Heart right ventricle (tissue), 16 donors: ENCODE data around the gene HPD. TPM values are rescaled to one million over a fixed set of nuclear protein-coding genes. Genes with fewer than 3 reads are reported as not detected.
A peak's percentile ranks its signal among the peaks of the same experiment; 100 is the strongest.

Experiments
- ATAC-seq, 8 donors: fragments of 200-7000 bp; cut with Tn5 transposase; one replicate each; pipeline ENCODE4 v1.9.1; 2020; ENCODE audit warnings: mild to moderate bottlenecking in 8 of 8, moderate library complexity in 8 of 8, moderate number of reproducible peaks in 1 of 8
- DNase-seq, 2 donors: peaks; one replicate each; pipeline ENCODE4 v3.0.0-alpha.2; 2020
- H3K27ac ChIP-seq, 10 donors: fragments of 200-600 bp; sonication (generic) in 2 of 10; one replicate each; pipeline versions ENCODE4 v1.5.0 to v1.8.0; 2020 to 2022; ENCODE audit warnings: mild to moderate bottlenecking in 3 of 10
- H3K27me3 ChIP-seq, 7 donors: fragments of 200-600 bp; one replicate each; pipeline ENCODE4 v1.8.0; 2021 to 2022; ENCODE audit warnings: mild to moderate bottlenecking in 2 of 7
- H3K36me3 ChIP-seq, 9 donors: fragments of 200-600 bp; sonication (generic) in 1 of 9; one replicate each; pipeline versions ENCODE4 v1.5.0 to v1.8.0; 2020 to 2022; ENCODE audit warnings: mild to moderate bottlenecking in 2 of 9
- H3K4me1 ChIP-seq, 9 donors: fragments of 200-600 bp; sonication (generic) in 1 of 9; one replicate each; pipeline versions ENCODE4 v1.5.0 to v1.8.0; 2020 to 2022; ENCODE audit warnings: mild to moderate bottlenecking in 4 of 9
- H3K4me3 ChIP-seq, 10 donors: fragments of 200-600 bp; sonication (generic) in 2 of 10; one replicate each; pipeline versions ENCODE4 v1.5.0 to v1.8.0; 2020 to 2022; ENCODE audit warnings: mild to moderate bottlenecking in 7 of 10, moderate library complexity in 2 of 10
- H3K9me3 ChIP-seq, 11 donors: fragments of 200-600 bp in 10 of 11; sonication (generic) in 2 of 11; one replicate each; pipeline versions ENCODE4 v1.5.0 to v1.8.0; 2013 to 2022; ENCODE audit warnings: mild to moderate bottlenecking in 2 of 11, control low read depth in 1 of 11, moderate library complexity in 1 of 11
- CTCF ChIP-seq, 9 donors: fragments of 200-600 bp; sonication (generic) in 2 of 9; IDR thresholded peaks; one replicate each; pipeline versions ENCODE4 v1.5.0 to v1.8.0; 2021 to 2022; ENCODE audit warnings: antibody characterized with exemption in 9 of 9, mild to moderate bottlenecking in 5 of 9, moderate library complexity in 1 of 9
- WGBS, 2 donors: extraction: QIAGEN DNeasy Blood & Tissue Kit; methylation state at CpG; one replicate each; pipeline ENCODE4 v1.1.7; 2013; ENCODE audit warnings: inconsistent platforms in 1 of 2; 5-methylcytosine and 5-hydroxymethylcytosine counted together
- intact Hi-C, 10 donors: fragments of 100-400 bp; cut with DNase I; formaldehyde crosslinking; loops; one replicate each; pipeline versions ENCODE4 v1.11.1 to v1.14.2; 2022
- polyA plus RNA-seq, 2 donors: library from polyadenylated mRNA; stranded (reverse); fragments of 200-250 nt; gene quantifications; one replicate each; pipeline ENCODE4 v1.2.3, GENCODE V29; 2013
- total RNA-seq, 10 donors: library from RNA; stranded (reverse); fragmentation: NEBNext Ultra II Directional in 3 of 10; extraction: Animal tissue kit (Norgen Biotek cat#: 25700) in 3 of 10; gene quantifications; one replicate each; pipeline versions ENCODE4 v1.2.1 to v1.2.4, GENCODE V29; 2021 to 2023
- donor health status: Arrhythmogenic right ventricular cardiomyopathy.
- donor health status: ischemic (EF 13 %, LVEDD 7.1; RV severe dilation, severe dysfunction).
- donor health status: healthy with polysubstance abuse.
- donor health status: DM: no; HTN: yes; CAD: no.
- donor health status: DM: no; HTN: no; CAD: no.
- donor health status: ischemic (EF 25% LVEDD 6.9; RV normal size, moderate dysfunction).
- donor health status: ischemic (EF 25% LVEDD 5.7; RV mildly dilated, moderate dysfunction).
- donor health status: healthy.
- donor health status: DM: yes; HTN: yes; CAD: no.
- donor health status: Ischemic cardiomyopathy.
- donor health status: ischemic (EF 35%, LVEDD 5.7; RV mildly dilated, moderate dysfunction).
- donor health status: nonischemic (EF 11% LVEDD 7.7; RV severe dilation, severe dysfunction).
- donor health status: DM: yes; HTN: yes; CAD: no.
- donor health status: PGD.
- donor health status: ischemic (EF 29% LVEDD 5.4; RV normal size, mild dysfunction).
- donor health status: nonischemic (EF 23%, LVEDD 6.1; RV moderate dilation, normal function).

The HPD gene
- total and polyA plus RNA-seq, 12 donors, result 0.24 to 3.4 (median 1.2) TPM

GRCh38 chr12:121806546-121807423, 51.9 kb downstream of the HPD start:
- intact Hi-C loops, result no loop called here
- TF ChIP-seq CTCF (IDR thresholded peaks at IDR 0.05), result no peak
- ATAC-seq (no peak), DNase-seq (no peak)
- Histone ChIP-seq H3K27ac (peak overlapping the region in 8 of 10 donors; percentile 10 to 100 (median 95)), H3K4me3 (peak overlapping the region in 9 of 10 donors; percentile 65 to 87 (median 76)), H3K27me3 (no peaks in the 10 kb centered on the region), H3K4me1 (peaks cover 26 to 50% (median 46%) of the 10 kb centered on the region in 9 donors), H3K36me3 (peaks cover 0 to 53% (median 18%) of the 10 kb centered on the region in 9 donors), H3K9me3 (no peaks in the 10 kb centered on the region)
- WGBS, 2 donors, result 32 to 37% methylated on average over 21 of the region's 21 CpGs

GRCh38 chr12:121806009-121806545, 52.6 kb downstream of the HPD start:
- peaks cover 20 to 49% (median 38%) of the 10 kb centered on the region in 9 donors for H3K4me1 ChIP-seq
- ATAC-seq (no peak), DNase-seq (no peak)
- intact Hi-C loops, result no loop called here
- no peaks in the 10 kb centered on the region for H3K9me3 ChIP-seq
- H3K27ac ChIP-seq, result peak overlapping the region in 7 of 10 donors; percentile 34 to 100 (median 100)
- peak overlapping the region; percentile 65 to 87 (median 76) for H3K4me3 ChIP-seq
- peaks cover 0 to 48% (median 18%) of the 10 kb centered on the region in 9 donors for H3K36me3 ChIP-seq
- TF ChIP-seq CTCF (IDR thresholded peaks at IDR 0.05), result no peak
- H3K27me3 ChIP-seq, result no peaks in the 10 kb centered on the region
- WGBS, 2 donors, result 2 to 9% methylated on average over 16 of the region's 16 CpGs

GRCh38 chr12:121805171-121806008, 53.3 kb downstream of the HPD start:
- peak overlapping the region; percentile 65 to 87 (median 76) for H3K4me3 ChIP-seq
- no peaks in the 10 kb centered on the region for H3K9me3 ChIP-seq
- peak overlapping the region; percentile 90 to 100 (median 100) for H3K27ac ChIP-seq
- WGBS, 2 donors, result 1 to 2% methylated on average over 45 of the region's 45 CpGs
- DNase-seq (no peak), ATAC-seq (no peak)
- intact Hi-C loops, result no loop called here
- no peak for TF ChIP-seq CTCF (IDR thresholded peaks at IDR 0.05)
- H3K36me3 ChIP-seq, result peaks cover 0 to 42% (median 12%) of the 10 kb centered on the region in 9 donors
- H3K27me3 ChIP-seq, result no peaks in the 10 kb centered on the region
- H3K4me1 ChIP-seq, result peaks cover 14 to 42% (median 32%) of the 10 kb centered on the region in 9 donors
